SK-N-SH (cell line): ENCODE measurements around the gene PPP1R3C. TPM values are rescaled to one million over a fixed set of nuclear protein-coding genes. Genes with fewer than 3 reads are reported as not detected.

Experiments used
- CTCF ChIA-PET: fragments of 300-600, 350-600 bp; formaldehyde crosslinking; extraction: SDS; loops from one replicate; lab custom pipeline; 2021; lab: Yijun Ruan, JAX
- POLR2A ChIA-PET: fragments of 350-600 bp; sonication (Branson Sonifier 250); formaldehyde crosslinking; extraction: SDS; loops from one replicate; lab custom pipeline; 2020; ENCODE audit warnings: antibody characterized with exemption, inconsistent platforms; lab: Yijun Ruan, JAX
- DNase-seq: peaks from one replicate; pipeline ENCODE4 v3.0.0; 2012
- H2AFZ ChIP-seq: fragments of 200-600 bp; sonication (generic); 2 replicates; pipeline ENCODE4 v1.8.1; 2016; ENCODE audit warnings: antibody characterized with exemption, mild to moderate bottlenecking, low read depth
- H3F3A ChIP-seq: fragments of 200-600 bp; sonication (generic); replicated peaks from 2 replicates; pipeline ENCODE3; 2016; ENCODE audit warnings: antibody characterized with exemption, mild to moderate bottlenecking; ENCODE audit not compliant: insufficient read depth
- H3K27ac ChIP-seq, 2 experiments: fragments of 200-500 bp in 1 of 2; fragments of 200-600 bp in 1 of 2; sonication (Bioruptor generic) in 1 of 2; sonication (generic), shearing (Covaris generic) in 1 of 2; 2 replicates each; pipeline versions ENCODE4 v1.5.1 to v1.6.1; 2014 to 2016; ENCODE audit warnings: low read depth in 2 of 2, inconsistent platforms in 1 of 2, low read length in 1 of 2, mild to moderate bottlenecking in 1 of 2, mixed read lengths in 1 of 2
- H3K27me3 ChIP-seq: fragments of 200-600 bp; sonication (generic), shearing (Covaris generic); 2 replicates; pipeline ENCODE4 v1.6.1; 2016; ENCODE audit warnings: mixed run types; ENCODE audit not compliant: insufficient read depth
- H3K36me3 ChIP-seq, 2 experiments: fragments of 200-500 bp in 1 of 2; fragments of 200-600 bp in 1 of 2; sonication (Bioruptor generic) in 1 of 2; sonication (generic) in 1 of 2; replicated peaks in 1 of 2; 2 replicates each; pipeline versions ENCODE3 to v1.5.1; 2014 to 2016; ENCODE audit warnings: low read length in 1 of 2, mild to moderate bottlenecking in 1 of 2; ENCODE audit not compliant: insufficient read depth in 2 of 2, control insufficient read depth in 1 of 2
- H3K4me1 ChIP-seq, 2 experiments: fragments of 200-500 bp in 1 of 2; fragments of 200-600 bp in 1 of 2; sonication (Bioruptor generic) in 1 of 2; sonication (generic), shearing (Covaris generic) in 1 of 2; 2 replicates each; pipeline versions ENCODE4 v1.5.1 to v1.6.1; 2014 to 2016; ENCODE audit warnings: low read depth in 1 of 2, low read length in 1 of 2, mixed run types in 1 of 2; ENCODE audit not compliant: insufficient read depth in 2 of 2, control insufficient read depth in 1 of 2
- H3K4me2 ChIP-seq: fragments of 200-600 bp; sonication (generic), shearing (Covaris generic); 2 replicates; pipeline ENCODE4 v1.6.1; 2017; ENCODE audit warnings: mixed run types
- H3K4me3 ChIP-seq, 2 experiments: fragments of 200-500 bp in 1 of 2; fragments of 200-600 bp in 1 of 2; sonication (Bioruptor generic) in 1 of 2; sonication (generic), shearing (Covaris generic) in 1 of 2; 2 replicates each; pipeline versions ENCODE4 v1.5.1 to v1.8.1; 2014 to 2016; ENCODE audit warnings: low read depth in 2 of 2, inconsistent platforms in 1 of 2, low read length in 1 of 2, mild to moderate bottlenecking in 1 of 2, mixed read lengths in 1 of 2, moderate library complexity in 1 of 2
- H3K79me2 ChIP-seq: fragments of 200-600 bp; sonication (generic); 2 replicates; pipeline ENCODE4 v1.8.1; 2017; ENCODE audit warnings: mild to moderate bottlenecking; ENCODE audit not compliant: insufficient read depth
- H3K9ac ChIP-seq: fragments of 200-600 bp; sonication (generic); 2 replicates; pipeline ENCODE4 v1.6.1; 2017; ENCODE audit warnings: mixed run types
- H3K9me2 ChIP-seq: fragments of 200-600 bp; sonication (generic); 2 replicates; pipeline ENCODE4 v1.6.1; 2017; ENCODE audit warnings: mixed run types
- H3K9me3 ChIP-seq: fragments of 200-600 bp; sonication (generic); 2 replicates; pipeline ENCODE4 v1.6.1; 2017; ENCODE audit warnings: mixed run types, mild to moderate bottlenecking, moderate library complexity
- H4K20me1 ChIP-seq: fragments of 200-600 bp; sonication (generic); 2 replicates; pipeline ENCODE4 v1.6.1; 2017; ENCODE audit warnings: mild to moderate bottlenecking, mixed run types; ENCODE audit not compliant: insufficient read depth
- EZH2phosphoT487 ChIP-seq: fragments of 200-600 bp; sonication (generic); IDR thresholded peaks from 2 replicates; pipeline ENCODE4 v1.6.1; 2017; ENCODE audit warnings: low read depth, mixed run types, mild to moderate bottlenecking, antibody characterized with exemption, moderate library complexity, borderline replicate concordance
- FOSL2 ChIP-seq: IDR thresholded peaks from 2 replicates; pipeline ENCODE4 v1.4.0; 2012; ENCODE audit warnings: low read depth, mild to moderate bottlenecking, moderate library complexity, borderline replicate concordance
- FOXJ3 ChIP-seq: sonication (generic); formaldehyde crosslinking; IDR thresholded peaks from 2 replicates; pipeline ENCODE4 v1.5.1; 2020; ENCODE audit warnings: mild to moderate bottlenecking, missing genetic modification reagents
- JUND ChIP-seq: IDR thresholded peaks from 2 replicates; pipeline ENCODE4 v1.4.0; 2012
- MEF2A ChIP-seq: IDR thresholded peaks from 2 replicates; pipeline ENCODE4 v1.4.0; 2012; ENCODE audit warnings: low read depth, borderline replicate concordance
- PBX3 ChIP-seq: IDR thresholded peaks from 2 replicates; pipeline ENCODE4; 2012
- REST ChIP-seq: IDR thresholded peaks from 2 replicates; pipeline ENCODE4 v1.6.1; 2012; ENCODE audit warnings: mild to moderate bottlenecking, low read depth, low read length, moderate library complexity
- TCF12 ChIP-seq: IDR thresholded peaks from 2 replicates; pipeline ENCODE4 v1.4.0; 2012
- ZBTB33 ChIP-seq: IDR thresholded peaks from 2 replicates; pipeline ENCODE4 v1.4.0; 2012; ENCODE audit warnings: low read depth, borderline replicate concordance
- WGBS: methylation state at CpG from one replicate; pipeline ENCODE4 v1.1.6; 2017; ENCODE audit warnings: low lambda C conversion rate; 5-methylcytosine and 5-hydroxymethylcytosine counted together
- polyA plus RNA-seq, 3 experiments: library from polyadenylated mRNA; depleted of rRNA; stranded (reverse); fragments of >200 nt; gene quantifications; 2 replicates each; pipeline ENCODE4 v1.2.3, GENCODE V29; 2012

PPP1R3C gene
- polyA plus RNA-seq, 1 of the 3 experiments (the other 2 are of a cell fraction): 9.0 TPM

- Histone ChIP-seq H3K27ac (peak overlapping the region in 1 of 2 experiments; percentile 39; a peak in 1 of 4 replicates), H3K9me2 (no peaks in the 10 kb centered on the region), H4K20me1 (no peaks in the 10 kb centered on the region), H3K36me3 (no peaks in the 10 kb centered on the region), H2AFZ (no peak overlapping the region), H3K4me3 (no peak overlapping the region), H3K4me2 (no peak overlapping the region), H3K9ac (no peak overlapping the region), H3K9me3 (0 out of 2 replicates have a peak, but pooled peaks cover under 1% of the 10 kb centered on the region), H3F3A (peaks cover 50% of the 10 kb centered on the region), H3K79me2 (no peaks in the 10 kb centered on the region), H3K27me3 (no peaks in the 10 kb centered on the region), H3K4me1 (peaks cover 8 to 13% of the 10 kb centered on the region in 2 experiments; a peak in 3 of 4 replicates)
- TF ChIP-seq EZH2phosphoT487: no peak
- TF ChIP-seq TCF12: peak; percentile 36; the same call in 1 of the 2 replicates
- TF ChIP-seq JUND: peak; percentile 32; the same call in 1 of the 2 replicates
- TF ChIP-seq MEF2A: no peak
- no peak for TF ChIP-seq FOSL2
- TF ChIP-seq FOXJ3 (CRISPR knock-in tag): no peak
- peak; percentile 54; the same call in 1 of the 2 replicates for TF ChIP-seq PBX3
- CTCF ChIA-PET: interaction anchor here (0.8 to 1.1 kb wide), 2 partner anchors 9 to 14 kb away, joined by 3 read pairs; no protein-coding TSS in a partner anchor
- no peak for DNase-seq
- WGBS: 68% methylated on average over 4 of the region's 4 CpGs
- POLR2A ChIA-PET: interaction anchor here (1.0 kb wide), 1 partner anchor 22 kb away, joined by 3 read pairs; the partner anchor contains the start of gene PPP1R3C
Measured at GRCh38 chr10:91610444-91610843, 22.4 kb downstream of the PPP1R3C start.

- Histone ChIP-seq H3K27me3 (no peaks in the 10 kb centered on the region), H3K9ac (no peak overlapping the region), H3F3A (peaks cover 52% of the 10 kb centered on the region), H3K79me2 (no peaks in the 10 kb centered on the region), H3K4me3 (no peak overlapping the region), H3K4me2 (no peak overlapping the region), H4K20me1 (no peaks in the 10 kb centered on the region), H3K36me3 (no peaks in the 10 kb centered on the region), H3K9me3 (no peaks in the 10 kb centered on the region), H3K9me2 (no peaks in the 10 kb centered on the region), H3K4me1 (peaks cover 14 to 26% of the 10 kb centered on the region in 2 experiments; a peak in 3 of 4 replicates), H3K27ac (peak overlapping the region in 1 of 2 experiments; percentile 81; a peak in 2 of 4 replicates), H2AFZ (no peak overlapping the region)
- DNase-seq: no peak
- CTCF ChIA-PET: no interaction called here
- TF ChIP-seq REST (no peak), ZBTB33 (no peak)
- WGBS: 73% methylated on average over 5 of the region's 5 CpGs
- POLR2A ChIA-PET: no interaction called here
Measured at GRCh38 chr10:91607646-91608403, 25.0 kb downstream of the PPP1R3C start.
